ENCODE results near the gene CDON.
"Not testable (repeated sequence)": the region's sequence is repeated elsewhere in the genome, so short reads cannot be mapped to it uniquely, and the experiment has no call there.

The CDON gene

GRCh38 chr11:126049159-126049558 is 13.5 kb downstream of the CDON start:
- DNase-seq (ENCODE audit: low read depth in 2 of 2, low spot score in 1 of 2) = no peak

- no peak for DNase-seq (ENCODE audit: low read depth in 2 of 2, low spot score in 1 of 2)
Measured at GRCh38 chr11:126048197-126048596, 14.5 kb downstream of the CDON start.

GRCh38 chr11:126046570-126047195 is 16.0 kb downstream of the CDON start:
- DNase-seq (ENCODE audit: low read depth in 2 of 2, low spot score in 1 of 2) = no peak

DNA sequence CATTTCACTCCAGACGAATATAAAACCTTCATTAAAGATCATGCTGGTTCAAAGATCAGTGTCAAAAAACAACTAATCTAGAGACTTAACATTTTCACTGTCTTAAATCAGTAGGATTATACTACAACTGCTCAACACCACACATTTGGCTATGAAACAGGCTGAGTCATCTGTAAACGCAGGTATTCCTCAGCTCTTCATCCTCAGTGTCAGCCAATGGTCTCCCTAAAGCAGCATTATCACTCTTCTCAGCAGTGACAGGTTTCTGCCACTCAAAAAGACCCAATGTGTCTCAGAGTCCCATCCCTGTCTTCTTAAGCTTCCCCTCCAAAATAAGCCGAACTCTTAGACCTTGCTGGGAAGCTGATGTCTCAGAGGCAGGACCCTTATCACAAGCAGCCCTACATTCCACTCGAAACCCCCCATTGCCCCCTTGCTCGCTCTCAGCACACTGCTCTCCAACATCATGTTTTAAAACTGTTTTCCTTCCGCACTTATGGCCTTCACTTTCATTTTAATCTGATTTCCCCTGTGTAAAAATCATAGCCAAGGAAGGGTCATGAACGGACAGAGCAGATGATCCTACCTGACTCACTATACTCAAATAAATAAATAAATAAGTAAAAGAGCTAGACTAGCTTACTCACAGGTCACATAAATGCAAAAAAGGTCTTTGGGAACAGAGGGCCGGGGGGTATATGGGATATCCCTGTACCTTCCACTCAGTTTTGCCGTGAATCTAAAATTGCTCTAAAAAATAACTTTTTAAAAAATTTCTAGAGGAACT is 23.0 kb downstream of the CDON start:
- no peak for DNase-seq (ENCODE audit: low read depth in 2 of 2, low spot score in 1 of 2)

- no peak for DNase-seq (ENCODE audit: low read depth in 2 of 2, low spot score in 1 of 2)
Measured at GRCh38 chr11:126035718-126036117, 26.9 kb downstream of the CDON start.

DNA sequence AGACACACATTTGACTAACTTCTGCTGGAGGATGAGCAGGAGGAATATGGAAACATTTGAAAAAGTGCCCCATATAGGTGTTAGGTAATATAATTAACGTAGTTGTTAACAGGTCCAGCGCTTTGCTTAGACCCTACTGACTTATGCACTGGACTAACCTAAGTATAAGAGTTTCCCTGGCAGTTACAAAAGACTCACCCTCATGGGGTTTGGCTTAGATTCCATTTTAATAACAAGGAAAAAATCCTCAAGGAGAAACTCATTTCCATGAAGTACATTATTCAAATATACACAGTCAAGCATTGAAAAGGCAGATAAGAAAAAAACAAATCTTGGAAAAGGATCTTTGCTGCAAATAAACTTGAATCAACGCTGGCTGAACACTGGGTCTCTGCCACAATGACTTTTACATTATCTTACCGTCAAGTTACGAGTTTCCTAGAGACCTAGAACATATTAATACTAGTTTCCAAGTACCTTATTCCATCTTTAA is 27.7 kb downstream of the CDON start:
- no peak for DNase-seq (ENCODE audit: low read depth in 2 of 2, low spot score in 1 of 2)

DNA sequence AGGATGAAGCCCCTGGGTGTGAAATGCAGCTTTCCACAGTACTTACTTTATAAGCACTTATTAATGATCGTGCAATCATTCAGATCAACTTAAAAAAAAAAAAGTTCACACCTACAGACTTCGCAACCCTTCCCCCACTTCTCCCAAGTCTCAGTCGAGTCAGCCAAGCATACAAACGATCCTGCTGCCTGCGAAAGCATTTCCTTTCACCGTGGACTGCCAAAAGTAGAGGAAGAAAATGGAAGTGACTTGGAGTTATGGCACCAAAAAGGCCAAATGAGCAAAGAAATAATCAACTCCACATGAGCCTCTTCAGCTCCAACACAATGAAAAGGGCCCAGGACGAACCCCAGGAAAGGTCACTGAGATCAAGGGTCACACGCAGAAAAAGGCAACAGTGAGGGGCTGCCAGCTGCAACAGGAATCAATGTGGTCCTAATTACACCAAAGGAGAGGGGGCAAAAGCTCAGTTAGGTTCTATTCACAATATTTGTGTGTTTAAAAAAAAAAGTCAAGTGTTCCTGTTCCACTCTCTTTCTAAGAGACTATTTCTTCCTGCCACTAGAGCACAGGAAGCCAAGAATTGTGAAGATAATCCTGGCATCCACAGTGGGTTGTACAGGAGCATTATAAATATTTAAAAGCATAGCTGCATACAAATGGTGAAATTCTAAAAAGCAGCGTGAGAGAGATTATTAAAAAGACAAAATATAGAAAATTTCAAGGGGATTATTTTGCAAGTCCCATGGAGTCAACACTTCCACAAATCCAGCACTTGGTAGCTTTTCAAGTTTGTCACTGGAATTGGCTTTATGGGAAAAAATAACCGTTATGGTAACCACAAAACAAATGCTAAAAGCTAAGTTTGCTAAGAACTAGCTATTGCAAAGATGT is 28.4 kb downstream of the CDON start:
- no peak for DNase-seq (ENCODE audit: low read depth in 2 of 2, low spot score in 1 of 2)

DNA sequence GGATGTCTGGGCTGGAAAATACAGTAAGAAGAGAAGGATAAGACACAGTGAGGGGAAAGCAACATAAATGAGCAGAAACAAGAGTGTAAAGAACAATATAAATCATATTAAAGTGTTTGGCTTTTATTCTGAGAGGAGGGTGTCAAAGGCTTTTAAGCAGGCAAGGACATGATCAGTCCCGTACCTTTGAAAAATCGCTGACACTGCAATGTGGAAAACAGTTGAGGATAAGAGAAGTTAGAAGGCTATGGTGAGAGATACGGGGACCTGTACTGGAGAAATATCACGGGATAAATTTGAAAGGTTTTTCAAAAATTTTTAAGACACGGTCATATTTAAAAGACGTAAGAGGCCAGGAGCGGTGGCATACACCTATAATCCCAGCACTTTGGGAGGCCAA is 30.3 kb downstream of the CDON start:
- no peak for DNase-seq (ENCODE audit: low read depth in 2 of 2, low spot score in 1 of 2)

GRCh38 chr11:126029805-126030204 is 32.9 kb downstream of the CDON start:
- DNase-seq (ENCODE audit: low read depth in 2 of 2, low spot score in 1 of 2) = no peak

- no peak for DNase-seq (ENCODE audit: low read depth in 2 of 2, low spot score in 1 of 2)
Measured at GRCh38 chr11:126029237-126029636, 33.4 kb downstream of the CDON start.

GRCh38 chr11:126028534-126028933 is 34.1 kb downstream of the CDON start:
- not testable (repeated sequence) for DNase-seq (ENCODE audit: low read depth in 2 of 2, low spot score in 1 of 2)

DNA sequence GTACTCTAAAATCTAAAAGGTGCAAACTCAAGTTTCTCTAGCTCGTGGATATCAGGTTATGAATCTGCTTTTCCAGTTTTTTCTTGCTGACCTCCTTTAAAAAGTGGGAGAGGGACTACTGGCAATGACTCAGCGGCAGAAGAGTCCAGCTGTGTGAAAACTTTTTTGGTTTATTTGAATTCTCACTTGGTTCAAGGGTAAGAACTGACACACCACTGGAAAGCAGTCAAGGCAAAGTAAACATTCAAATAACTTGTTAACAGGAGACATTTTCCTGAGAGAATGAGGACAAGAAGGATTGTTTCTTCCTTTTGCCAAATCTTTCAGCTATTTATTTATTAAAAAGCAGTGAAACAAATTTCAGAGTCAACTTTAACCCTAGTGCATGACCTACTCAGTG is 36.1 kb downstream of the CDON start:
- no peak for DNase-seq (ENCODE audit: low read depth in 2 of 2, low spot score in 1 of 2)

- no peak for DNase-seq (ENCODE audit: low read depth in 2 of 2, low spot score in 1 of 2)
Measured at GRCh38 chr11:126025822-126026221, 36.8 kb downstream of the CDON start.

DNA sequence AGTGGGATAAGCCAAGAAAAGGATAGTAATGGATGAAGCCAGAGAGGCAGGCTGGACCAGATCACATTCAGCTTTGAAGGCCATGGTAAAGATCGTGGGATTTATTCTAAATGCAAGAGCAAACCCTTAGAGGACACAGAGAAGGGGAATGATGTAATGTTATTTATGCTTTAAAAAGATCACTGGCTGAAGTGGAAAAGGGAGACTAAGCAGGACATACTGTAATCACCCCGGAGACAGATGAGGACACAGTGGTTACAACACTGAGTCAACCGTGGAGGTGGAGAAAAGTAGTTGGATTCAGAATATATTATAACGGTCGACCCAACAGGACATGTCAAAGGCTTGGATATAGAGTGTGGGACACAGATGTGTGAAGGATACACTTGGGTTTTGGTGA is 38.5 kb downstream of the CDON start:
- no peak for DNase-seq (ENCODE audit: low read depth in 2 of 2, low spot score in 1 of 2)

DNA sequence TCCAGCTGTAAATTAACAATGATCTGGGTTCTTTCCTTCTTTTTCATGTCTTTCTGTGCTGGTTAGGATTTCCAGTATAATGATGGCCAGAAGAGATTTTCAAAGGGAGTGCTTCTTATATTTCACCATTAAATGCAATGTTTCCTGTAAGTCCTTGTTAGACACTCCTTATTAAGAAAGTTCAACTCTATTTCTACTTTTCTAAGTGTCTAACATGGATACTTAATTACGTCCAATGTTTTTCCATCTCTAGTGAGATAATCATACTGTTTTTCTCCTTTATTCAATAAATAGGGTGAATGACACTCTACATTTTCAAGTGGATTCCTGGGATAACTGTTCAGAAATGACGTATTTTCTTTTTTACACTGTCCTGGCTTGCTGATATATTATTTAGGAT is 49.8 kb downstream of the CDON start:
- DNase-seq (ENCODE audit: low read depth in 2 of 2, low spot score in 1 of 2) = no peak

GRCh38 chr11:126011754-126012153 is 50.9 kb downstream of the CDON start:
- no peak for DNase-seq (ENCODE audit: low read depth in 2 of 2, low spot score in 1 of 2)

GRCh38 chr11:126011265-126011664 is 51.4 kb downstream of the CDON start:
- DNase-seq (ENCODE audit: low read depth in 2 of 2, low spot score in 1 of 2) = no peak

GRCh38 chr11:126008956-126009355 is 53.7 kb downstream of the CDON start:
- DNase-seq (ENCODE audit: low read depth in 2 of 2, low spot score in 1 of 2) = no peak

DNA sequence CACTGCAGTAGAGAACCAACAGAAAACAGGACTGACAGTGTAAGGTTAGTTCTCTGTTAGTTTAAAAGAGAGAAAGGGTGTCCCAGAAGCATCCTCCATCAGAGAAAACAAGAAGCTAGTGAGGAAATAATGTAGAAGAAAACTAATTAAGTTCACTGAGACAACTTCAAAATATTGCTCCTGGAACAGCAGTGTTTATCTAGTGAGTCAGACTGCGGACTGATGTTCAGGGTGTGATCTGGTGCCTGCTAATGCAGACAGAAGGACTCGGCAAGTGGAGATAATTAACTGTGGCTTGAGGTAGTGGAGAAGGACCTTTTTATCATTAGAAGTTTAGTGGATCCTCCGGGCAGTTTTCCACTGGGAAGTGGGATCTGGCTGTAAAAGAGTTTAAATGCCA is 55.4 kb downstream of the CDON start:
- no peak for DNase-seq (ENCODE audit: low read depth in 2 of 2, low spot score in 1 of 2)

DNA sequence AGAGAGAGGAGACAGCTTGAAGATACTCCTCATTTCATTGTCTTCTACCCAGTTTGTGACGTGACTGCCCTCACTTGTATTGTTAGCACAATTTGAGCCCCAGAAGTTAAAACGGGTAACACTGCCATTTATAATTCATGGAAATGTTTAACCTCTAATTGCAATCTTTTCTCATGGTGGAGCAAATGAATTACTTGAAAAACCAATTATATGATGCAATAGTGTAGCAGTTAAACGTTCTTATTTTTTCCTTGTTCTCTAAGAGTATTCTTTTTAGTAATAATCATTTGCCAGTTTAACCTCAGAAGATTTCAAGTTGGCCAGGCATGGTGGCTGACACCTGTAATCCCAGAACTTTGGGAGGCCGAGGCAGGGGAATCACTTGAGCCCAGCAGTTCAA is 56.6 kb downstream of the CDON start:
- no peak for DNase-seq (ENCODE audit: low read depth in 2 of 2, low spot score in 1 of 2)

DNA sequence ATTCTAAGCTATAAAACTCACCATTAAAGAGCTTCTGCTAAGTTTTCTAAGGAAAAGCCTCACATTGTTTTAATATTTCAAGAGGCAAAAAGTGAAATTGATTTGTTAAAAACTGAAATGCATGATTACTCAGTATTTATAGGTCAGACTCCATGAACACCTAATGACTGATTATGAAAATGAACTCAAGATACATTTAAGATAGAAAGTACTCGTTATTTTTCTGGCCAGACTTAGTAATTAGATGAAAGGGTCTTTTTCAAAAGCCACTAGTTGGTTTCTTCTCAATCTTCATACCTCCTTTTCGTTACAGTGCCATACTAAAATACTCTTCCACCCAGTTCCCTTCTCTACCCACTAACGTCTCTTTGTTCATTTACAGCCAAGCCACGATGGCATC is 60.5 kb downstream of the CDON start:
- no peak for DNase-seq (ENCODE audit: low read depth in 2 of 2, low spot score in 1 of 2)
